A549 treated with DMSO at 1 μM for 4 hours (cell line): ENCODE measurements around the gene YARS1. TPM values are rescaled to one million over a fixed set of nuclear protein-coding genes. Genes with fewer than 3 reads are reported as not detected.

Experiments
- total RNA-seq: library from RNA; stranded (reverse); fragments of 200-300 nt; extraction: Qiagen RNA extraction; gene quantifications from 5 replicates; pipeline ENCODE4 v1.2.3, GENCODE V29; 2022; ENCODE audit warnings: low read depth

YARS1 gene
- 73.1 to 84.0 TPM (median 77.6 TPM) in 5 replicates for total RNA-seq

GRCh38 chr1:32817159-32817814, at the start of gene YARS1, which contains the start of gene S100PBP:
Gene YARS1, minus strand, starts transcription at chr1:32817358. Its CDS starts 114 bp downstream, at chr1:32817244.
Gene S100PBP, plus strand, starts transcription at chr1:32817653. Its CDS starts 8,447 bp downstream, at chr1:32826100.

Other genes starting within 250 kb of the YARS1 start
- gene ZBTB8OS, start 166.8 kb downstream of the YARS1 start, total RNA-seq, result 35.6 to 52.3 TPM (median 38.9 TPM) in 5 replicates
- gene RBBP4, start 166.2 kb downstream of the YARS1 start, total RNA-seq, result 77.1 to 92.4 TPM (median 86.5 TPM) in 5 replicates
- gene SYNC, start 114.6 kb downstream of the YARS1 start, total RNA-seq, result 9.6 to 16.2 TPM (median 10.9 TPM) in 5 replicates
- gene S100PBP, start 295 bp upstream of the YARS1 start, total RNA-seq, result 16.1 to 19.9 TPM (median 16.6 TPM) in 5 replicates
- gene FNDC5, start 53.6 kb upstream of the YARS1 start, total RNA-seq, result 0.38 to 0.75 TPM (median 0.53 TPM) in 5 replicates
- gene HPCA, start 69.1 kb upstream of the YARS1 start, total RNA-seq, result 0.14 to 0.68 TPM (median 0.56 TPM) in 4 of 5 replicates, not detected in the other
- gene TMEM54, start 84.0 kb upstream of the YARS1 start, total RNA-seq, result 30.5 to 45.4 TPM (median 39.3 TPM) in 5 replicates
- 21.8 to 26.1 TPM (median 25.0 TPM) in 5 replicates for gene RNF19B, start 147.5 kb upstream of the YARS1 start, total RNA-seq
- gene AK2, start 219.5 kb upstream of the YARS1 start, total RNA-seq, result 154 to 166 TPM (median 158 TPM) in 5 replicates